HG03060 (cell line): Measurements from ENCODE around the gene B4GALNT4.
"Not testable (repeated sequence)": the region's sequence is repeated elsewhere in the genome, so short reads cannot be mapped to it uniquely, and the experiment has no call there.

Experiments
- ATAC-seq: cut with Tn5 transposase; IDR thresholded peaks from one replicate; pipeline ENCODE4 v1.9.1; 2021; ENCODE audit warnings: low read depth, moderate number of reproducible peaks; ENCODE audit not compliant: unreplicated experiment

Gene B4GALNT4

DNA sequence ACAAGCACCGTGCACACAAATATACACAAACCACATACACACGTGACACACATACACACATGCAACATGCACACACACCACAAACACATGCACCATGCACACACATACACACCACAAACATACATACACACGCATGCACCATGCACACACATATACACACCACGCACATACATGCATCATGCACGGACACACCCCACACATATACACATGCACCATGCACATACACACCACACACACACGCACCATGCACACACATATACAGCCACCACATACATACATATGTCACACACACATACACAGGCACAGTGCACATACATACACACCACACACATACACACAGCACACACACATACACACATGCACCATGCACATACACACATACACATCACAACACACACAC lies 12.7 kb upstream of the B4GALNT4 start:
- no peak for ATAC-seq

DNA sequence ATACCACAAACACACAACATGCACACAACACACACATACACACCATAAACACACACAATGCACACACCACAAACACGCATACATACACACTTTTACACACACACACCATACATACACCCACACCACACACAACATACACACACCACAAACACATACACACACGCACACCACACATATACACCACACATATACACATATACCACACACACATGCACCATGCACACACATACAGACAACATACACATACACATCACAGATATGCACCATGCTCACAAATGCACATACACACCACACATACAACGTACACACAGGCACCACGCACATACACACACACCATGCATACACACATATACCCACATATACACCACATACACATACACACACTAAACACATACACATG lies 11.7 kb upstream of the B4GALNT4 start:
- no peak for ATAC-seq

DNA sequence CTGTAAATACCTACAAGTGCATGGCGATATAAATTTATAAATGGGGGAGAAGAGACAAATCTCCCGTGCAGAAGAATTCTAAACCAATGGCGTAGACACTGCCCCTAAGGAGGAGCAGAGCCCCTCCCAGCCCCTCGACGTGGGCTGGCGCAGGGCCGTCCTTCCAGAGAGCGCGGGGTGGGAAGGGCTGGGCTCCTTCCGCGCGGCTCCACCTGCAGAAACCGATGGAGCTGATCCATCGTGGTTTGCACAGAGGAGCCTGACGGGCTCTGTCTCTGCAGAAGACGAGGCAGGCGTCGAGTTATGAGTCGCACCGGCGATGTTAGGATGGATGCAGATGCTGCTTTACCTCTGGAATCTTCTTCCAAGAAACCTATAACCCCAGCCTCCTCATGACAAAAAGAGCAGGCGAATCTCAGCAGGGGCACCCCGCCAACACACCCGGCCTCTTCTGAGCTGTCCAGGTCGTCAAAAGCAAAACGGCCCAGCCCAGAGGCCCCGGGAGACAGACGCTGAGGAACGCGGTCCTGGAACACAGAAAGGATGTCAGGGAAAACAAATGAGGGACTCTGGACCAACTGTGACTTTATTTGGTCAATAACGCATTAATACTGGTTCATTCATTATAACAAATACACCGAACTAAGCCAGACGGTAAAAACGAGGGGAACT lies 11.0 kb upstream of the B4GALNT4 start:
- ATAC-seq, result no peak

DNA sequence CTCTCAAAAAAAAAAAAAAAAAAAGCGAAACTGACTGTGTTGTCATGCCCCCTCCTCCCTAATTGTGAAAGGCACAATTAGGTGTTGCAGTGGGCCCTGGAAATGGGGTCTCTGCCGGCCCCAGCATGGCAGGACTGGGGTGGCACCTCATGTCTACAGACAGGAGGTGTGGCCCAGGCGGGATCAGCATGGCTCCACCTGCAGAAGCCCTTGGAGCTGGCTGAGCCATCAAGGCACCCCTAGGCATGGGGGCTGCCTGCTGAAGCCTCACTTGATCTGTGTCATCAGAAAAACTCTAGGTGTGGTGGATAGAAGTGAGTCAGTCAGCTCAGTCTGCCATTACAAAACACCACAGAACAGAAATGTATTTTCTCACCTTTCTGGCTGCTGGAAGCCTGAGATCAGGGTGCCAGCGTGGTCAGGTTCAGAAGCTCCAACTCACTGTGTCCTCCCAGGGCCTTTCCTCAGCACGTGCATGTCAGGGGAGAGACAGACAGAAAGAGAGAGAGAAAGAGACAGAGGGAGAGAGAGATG lies 10.1 kb upstream of the B4GALNT4 start:
- no peak for ATAC-seq

DNA sequence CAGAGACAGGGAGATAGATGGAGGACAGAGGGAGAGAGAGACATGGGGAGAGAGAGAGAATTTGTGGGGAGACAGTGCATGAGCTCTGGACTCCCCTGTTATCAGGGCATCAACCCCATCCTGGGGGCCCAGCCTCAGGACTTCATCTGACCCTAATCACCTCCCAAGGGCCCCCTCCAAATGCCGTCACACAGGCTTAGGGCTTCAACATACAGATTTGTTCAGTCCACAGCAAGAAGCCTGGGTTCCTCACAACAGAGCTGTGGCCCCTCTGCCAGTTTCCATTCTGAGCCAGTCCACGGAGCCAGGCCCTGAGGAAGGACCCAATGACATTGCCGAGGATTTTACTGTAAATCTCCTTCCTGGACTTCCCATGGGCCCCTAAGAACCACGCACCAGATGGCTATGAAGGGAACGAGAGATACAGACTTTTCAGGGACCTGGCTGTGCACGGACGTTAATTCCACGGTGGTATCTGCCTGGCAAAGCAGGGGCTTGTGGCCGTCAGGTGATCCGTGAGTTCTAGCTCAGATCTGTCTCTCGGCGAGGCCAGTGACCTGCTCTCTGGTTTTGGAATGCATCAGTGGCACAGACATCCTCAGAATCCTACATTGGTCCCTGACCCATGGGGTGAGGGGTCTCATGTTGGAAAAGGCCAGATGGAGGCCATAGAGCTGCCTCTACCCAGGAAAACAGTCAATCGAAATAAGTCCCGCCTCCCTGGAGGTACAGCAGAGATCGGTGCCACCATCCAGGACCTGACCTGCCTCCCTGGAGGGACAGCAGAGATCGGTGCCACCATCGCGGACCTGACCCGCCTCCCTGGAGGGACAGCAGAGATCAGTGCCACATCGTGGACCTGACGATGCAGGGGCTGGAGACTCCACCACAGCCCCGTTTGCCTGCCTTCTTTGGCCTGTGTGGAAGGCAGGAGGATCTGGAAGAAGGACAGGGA lies 8.7 kb upstream of the B4GALNT4 start:
- no peak for ATAC-seq

DNA sequence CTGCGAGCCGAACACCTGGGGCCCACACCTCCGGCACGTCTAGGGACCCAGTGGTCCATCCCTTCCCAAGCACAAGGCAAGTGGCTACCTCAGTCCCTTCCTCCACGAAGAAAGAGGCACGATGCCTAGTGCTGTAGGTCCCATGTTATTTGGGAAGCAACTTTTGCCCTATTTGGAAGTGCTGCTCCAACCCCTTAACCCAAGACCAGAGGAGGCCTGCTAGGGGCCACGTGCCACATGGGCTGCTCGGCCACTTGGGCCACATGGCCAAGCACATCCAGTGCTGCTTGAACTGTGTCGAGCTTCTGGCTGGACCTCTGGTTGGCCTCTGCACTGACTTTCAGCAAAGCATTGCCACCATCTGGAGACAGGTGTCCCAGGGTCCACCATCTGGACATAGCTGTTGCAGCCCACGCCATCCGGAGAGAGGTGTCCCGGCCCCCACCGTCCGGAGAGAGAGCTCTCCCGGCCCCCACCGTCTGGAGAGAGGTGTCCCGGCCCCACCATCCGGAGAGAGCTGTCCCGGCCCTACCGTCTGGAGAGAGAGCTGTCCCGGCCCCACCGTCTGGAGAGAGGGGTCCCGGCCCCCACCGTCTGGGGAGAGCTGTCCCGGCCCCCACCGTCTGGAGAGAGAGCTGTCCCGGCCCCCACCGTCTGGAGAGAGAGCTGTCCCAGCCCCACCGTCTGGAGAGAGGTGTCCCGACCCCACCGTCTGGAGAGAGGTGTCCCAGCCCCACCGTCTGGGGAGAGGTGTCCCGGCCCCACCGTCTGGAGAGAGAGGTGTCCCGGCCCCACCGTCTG lies 6.5 kb upstream of the B4GALNT4 start:
- ATAC-seq, result no peak

DNA sequence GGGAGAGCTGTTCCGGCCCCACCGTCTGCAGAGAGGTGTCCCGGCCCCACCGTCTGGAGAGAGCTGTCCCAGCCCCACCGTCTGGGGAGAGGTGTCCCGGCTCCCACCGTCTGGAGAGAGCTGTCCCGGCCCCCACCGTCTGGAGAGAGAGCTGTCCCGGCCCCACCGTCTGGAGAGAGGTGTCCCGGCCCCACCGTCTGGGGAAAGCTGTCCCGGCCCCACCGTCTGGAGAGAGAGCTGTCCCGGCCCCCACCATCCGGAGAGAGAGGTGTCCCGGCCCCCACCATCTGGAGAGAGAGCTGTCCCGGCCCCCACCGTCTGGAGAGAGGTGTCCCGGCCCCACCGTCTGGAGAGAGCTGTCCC lies 5.9 kb upstream of the B4GALNT4 start:
- ATAC-seq, result not testable (repeated sequence)

DNA sequence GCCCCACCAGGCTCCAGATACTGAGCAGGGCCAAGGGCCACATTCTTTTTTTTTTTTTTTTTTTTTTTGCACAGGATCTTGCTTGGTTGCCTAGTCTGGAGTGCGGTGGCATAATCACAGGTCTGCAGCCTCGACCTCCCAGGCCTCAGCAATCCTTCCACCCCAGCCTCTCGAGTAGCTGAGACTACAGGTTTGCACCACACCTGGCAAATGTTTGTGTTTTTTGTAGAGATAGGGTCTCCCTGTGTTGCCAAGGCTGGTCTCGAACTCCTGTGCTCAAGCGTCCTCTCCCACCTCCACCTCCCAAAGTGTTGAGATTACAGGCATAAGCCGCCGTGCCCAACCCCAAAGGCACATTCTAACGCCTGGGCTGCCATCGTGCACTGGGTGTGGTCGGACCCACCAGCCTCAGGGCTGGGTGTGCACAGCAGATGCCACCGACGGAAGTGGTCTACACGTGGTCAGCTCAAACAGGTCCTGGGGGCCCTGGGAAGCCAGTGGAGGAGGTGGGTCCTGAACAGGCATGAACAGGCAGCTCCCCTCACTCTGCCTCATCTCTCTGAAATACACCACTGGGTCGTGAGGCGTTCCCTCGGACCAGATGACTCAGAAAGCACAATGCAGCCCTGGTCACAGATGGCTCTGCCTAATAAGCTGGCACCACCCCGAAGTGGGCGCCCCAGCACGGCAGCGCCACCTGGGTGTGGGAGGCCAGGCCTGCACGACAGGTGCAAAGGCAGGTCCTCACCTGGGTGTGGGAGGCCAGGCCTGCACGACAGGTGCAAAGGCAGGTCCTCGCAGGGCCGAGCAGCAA lies 5.1 kb upstream of the B4GALNT4 start:
- no peak for ATAC-seq

DNA sequence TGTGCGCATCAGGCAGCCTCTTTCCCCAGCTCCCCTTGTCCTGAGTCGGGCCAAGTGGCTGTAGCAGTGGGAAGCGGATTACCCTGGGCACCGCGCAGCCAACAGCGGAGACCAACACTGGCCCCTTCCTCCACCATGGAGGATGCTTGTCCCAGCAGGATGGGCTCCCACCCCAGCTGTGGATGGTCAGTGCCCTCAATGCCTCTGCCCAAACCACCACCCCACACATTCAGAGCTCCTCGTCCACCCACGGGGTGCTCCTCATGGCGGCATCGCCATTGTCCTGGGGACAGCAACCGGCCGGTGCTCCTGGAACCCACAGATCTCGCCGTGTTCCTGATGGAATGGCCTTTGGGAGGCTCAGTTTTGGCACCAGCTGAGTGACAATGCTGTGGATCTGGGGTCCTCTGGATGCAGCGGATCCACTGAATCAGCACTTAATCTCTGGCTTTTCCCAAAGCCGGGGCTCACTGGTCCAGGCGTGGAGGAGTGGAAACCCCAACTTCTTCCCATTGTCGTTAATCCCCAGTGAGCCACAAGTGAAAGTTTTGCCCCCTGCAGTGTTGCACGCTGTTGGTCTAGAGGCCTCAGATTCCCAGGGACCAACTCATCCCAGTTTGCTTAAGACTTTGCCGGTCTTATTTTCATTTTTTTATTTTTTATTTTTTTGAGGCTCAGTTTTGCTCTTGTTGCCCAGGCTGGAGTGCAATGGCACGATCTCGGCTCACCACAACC lies 4.1 kb upstream of the B4GALNT4 start:
- ATAC-seq, result no peak

DNA sequence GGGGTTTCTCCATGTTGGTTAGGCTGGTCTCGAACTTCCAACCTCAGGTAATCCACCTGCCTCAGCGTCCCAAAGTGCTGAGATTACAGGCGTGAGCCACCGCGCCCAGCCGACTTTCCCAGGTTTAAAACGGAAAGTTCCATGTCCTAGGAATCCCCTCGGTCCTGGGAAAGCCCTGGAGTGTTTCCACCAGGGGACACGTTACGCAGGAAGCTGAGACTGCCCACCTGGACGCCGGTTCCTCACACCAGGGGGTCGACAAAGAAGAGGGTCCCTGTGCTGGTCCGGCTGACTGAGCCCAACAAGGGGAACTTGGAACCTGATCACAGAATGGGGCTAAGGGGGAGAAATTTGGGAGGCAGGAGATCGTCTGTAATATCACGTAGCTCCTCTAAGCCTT lies 3.5 kb upstream of the B4GALNT4 start:
- ATAC-seq, result no peak

DNA sequence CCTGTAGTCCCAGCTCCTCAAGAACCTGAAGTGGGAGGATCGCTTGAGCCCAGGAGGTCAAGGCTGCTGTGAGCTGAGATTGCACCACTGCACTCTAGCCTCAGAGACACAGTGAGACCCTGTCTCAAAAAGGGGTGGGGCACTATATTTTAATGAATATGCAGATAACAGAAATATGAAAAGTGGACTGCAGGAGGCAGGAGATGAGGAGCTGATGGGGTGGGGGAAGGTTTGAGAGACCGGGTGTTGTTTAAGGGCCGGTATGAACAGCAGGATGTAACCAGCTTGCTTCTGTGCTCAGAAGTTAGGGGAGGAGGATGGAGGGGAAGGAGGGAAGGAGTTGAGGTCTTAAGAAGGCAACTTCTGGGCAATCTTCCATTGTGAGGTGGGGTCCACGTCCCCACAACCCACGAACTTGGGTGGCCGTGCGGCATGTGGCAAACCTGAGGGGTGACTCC lies 1.3 kb upstream of the B4GALNT4 start:
- ATAC-seq, result no peak

DNA sequence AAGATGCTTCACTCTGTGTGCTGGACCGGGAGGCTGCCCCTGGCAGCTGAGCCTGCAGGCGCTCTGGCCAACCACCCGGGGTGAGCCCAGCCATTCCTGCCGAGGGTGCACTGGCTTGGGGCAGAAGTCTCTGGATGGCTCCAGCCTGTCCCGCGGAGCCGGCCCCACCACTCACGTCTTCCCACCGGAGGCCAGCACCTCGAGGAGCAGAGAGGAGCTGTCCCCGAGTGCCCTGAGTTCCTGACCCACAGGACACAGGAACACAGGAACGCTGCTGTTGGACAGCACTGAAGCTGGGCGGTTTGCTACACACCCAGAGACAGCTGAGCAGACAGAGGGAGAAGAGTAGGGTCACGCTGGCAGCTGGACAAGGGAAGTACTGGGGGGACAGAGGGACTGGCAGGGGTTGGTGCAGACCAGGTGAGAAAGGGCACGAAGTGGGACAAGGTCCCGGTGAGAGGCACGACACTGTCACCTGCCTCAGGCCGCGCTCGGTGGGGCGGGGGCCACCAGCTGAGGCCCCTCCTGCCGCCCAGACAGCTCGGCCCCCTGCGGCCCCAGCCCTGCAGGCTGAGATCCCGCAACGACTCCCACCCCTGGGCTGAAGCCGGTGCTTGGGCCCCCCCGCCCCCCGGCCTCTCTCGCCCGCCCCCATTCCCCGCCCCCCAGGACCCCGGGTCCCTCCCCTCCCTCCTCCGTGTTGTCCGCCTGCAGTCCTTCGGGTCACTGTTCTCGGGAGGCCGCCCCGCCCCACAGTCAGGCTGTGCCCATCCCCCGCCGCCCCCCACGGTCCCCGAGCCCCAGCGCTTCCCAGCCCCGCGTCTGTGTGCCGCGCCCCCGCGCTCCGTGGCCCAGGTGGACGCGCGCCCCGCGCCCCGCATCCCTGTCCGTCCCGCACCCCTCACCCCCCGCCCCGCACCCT lies 624 bp upstream of the B4GALNT4 start:
- no peak for ATAC-seq

DNA sequence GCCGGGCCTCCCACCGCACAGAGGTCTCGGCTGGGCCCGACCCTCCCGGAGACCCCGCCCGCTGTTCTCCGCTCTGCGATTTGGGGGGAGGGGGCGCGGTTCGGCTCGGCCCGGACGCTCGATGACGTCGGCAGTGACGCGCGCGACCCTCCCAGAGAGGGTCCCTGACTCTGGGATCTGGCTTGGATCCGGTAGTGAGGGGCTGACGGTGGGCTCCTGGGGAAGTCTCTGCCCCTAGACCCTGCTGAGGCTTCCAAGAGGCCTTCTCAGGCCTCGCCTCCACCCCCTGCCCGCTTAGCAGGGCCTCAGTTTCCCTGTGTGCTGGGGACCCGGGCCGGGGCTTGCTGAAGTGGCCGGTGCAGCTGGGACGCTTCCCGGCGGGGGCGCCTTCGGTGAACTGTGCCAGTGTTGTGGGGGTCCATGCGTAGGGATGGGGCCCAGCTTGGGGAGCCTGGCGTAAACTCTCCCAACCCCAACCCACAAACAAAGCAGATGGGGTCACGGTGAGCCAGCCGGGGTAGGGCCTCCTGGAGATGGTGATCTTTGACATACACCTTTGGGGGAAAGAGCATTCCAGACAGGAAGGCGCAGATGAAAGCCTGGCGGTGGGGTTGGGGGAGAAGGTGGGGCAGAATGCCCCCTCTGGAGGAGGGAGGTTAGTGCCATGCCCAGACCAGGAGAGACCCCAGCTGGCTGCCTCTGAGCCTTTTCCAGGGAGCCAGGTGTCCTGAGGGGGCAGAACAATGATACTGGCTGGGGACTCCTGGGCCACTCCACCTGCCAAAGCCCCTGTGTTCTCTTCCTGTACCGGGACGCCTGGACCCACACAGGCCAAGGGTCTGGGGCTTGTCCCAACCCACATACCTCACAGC lies 1.0 kb downstream of the B4GALNT4 start:
- no peak for ATAC-seq

DNA sequence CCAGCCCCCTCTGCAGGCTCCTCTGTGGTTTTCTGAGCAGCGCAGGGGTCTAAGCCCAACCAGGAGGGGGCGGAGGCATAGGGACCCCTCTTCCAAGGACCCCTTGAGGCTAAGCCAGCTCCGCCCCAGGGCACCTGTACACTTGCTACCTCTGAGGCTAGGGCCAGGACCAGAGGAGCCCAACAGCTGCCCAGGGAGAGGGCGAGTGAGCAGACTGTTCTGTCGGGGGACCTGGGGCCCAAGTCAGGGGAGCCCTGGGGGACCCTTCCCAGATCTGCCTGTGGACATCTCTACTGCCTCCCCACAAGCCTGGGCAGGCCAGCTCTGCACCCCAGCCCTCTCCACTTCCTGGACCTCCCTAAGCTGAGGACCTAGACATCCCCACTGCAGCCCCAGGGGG lies 1.8 kb downstream of the B4GALNT4 start:
- ATAC-seq, result no peak

DNA sequence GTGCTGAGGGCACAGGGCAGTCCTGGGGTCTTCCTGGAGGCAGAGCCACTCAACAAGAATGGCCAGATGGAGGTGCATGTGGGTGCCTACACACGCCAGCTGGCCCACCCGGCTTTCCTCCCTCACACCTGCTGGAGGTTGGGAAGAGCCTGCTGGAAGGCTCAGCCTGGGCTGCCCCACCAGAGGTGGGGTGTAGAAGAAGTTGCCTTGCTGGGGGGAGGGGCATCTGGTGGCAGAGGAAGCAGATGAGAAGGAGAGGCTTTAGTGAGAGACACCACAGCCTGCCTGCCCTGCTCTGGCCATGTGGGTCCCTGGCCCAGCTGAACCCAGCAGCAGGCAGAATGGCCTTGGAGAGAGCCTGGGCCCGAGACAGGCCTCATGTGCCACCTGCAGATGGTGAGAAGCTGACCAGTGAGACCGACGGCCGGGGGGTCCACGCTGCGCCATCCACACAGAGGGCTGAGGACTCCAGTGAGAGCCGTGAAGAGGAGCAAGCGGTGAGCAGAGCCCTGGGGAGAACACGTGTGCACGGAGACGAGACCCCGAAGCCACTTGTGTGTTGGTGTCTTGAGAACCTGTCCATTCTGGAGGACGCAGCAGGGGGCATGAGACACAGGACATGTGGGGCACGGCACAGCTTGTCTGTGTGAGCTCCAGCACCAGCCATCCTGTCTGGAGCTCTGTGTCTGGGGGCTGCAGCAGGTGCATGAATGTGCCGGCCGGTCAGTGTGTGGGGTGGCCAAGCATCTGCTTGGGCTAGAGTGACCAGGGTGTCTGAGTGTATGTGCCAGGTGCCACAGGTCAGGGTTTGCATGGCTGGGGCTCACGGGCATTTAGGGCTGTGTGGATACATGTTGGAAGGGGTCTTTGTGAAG lies 2.7 kb downstream of the B4GALNT4 start:
- ATAC-seq, result no peak
